LNCaP clone FGC (cell line): ENCODE results near the gene PTBP1.

ENCODE experiments used
- DNase-seq: peaks from one replicate; pipeline ENCODE4 v3.0.0-alpha.2; 2011; ENCODE audit warnings: low read depth
- H3K4me3 ChIP-seq: 2 replicates; pipeline ENCODE4 v1.5.1; 2011; ENCODE audit warnings: mild to moderate bottlenecking, low read depth, low read length, control low read depth
- CTCF ChIP-seq: IDR thresholded peaks from 2 replicates; pipeline ENCODE4 v1.5.1; 2012; ENCODE audit warnings: mild to moderate bottlenecking; ENCODE audit not compliant: control insufficient read depth, insufficient read depth; ENCODE audit errors: extremely low read depth

Gene PTBP1

GRCh38 chr19:796692-797527 is at the start of gene PTBP1:
TSS of gene PTBP1 (plus strand) at chr19:797452. CDS start at chr19:797498, 46 bp downstream.
- DNase-seq = peak; percentile 100
- H3K4me3 ChIP-seq = peak within 1 kb of the TSS; percentile 94
- TF ChIP-seq CTCF = no peak

GRCh38 chr19:748274-748598 is 49.0 kb upstream of the PTBP1 start:
- no peak for TF ChIP-seq CTCF
- DNase-seq = no peak
- no peak overlapping the region for H3K4me3 ChIP-seq

GRCh38 chr19:749811-750210 is 47.4 kb upstream of the PTBP1 start:
- no peak for TF ChIP-seq CTCF
- no peak overlapping the region for H3K4me3 ChIP-seq
- DNase-seq = no peak

- H3K4me3 ChIP-seq = no peak within 1 kb of the TSS
- DNase-seq = no peak
- TF ChIP-seq CTCF = no peak
Measured at GRCh38 chr19:750640-751423, 46.4 kb upstream of the PTBP1 start, which contains the start of gene MISP. TSS of gene MISP (plus strand) at chr19:751112. CDS start at chr19:756947, 5,835 bp downstream.

- no peak overlapping the region for H3K4me3 ChIP-seq
- no peak for TF ChIP-seq CTCF
- DNase-seq = no peak
Measured at GRCh38 chr19:751501-752341, 45.5 kb upstream of the PTBP1 start.

GRCh38 chr19:752652-753517 is 44.4 kb upstream of the PTBP1 start:
- DNase-seq = no peak
- TF ChIP-seq CTCF = no peak
- H3K4me3 ChIP-seq = no peak overlapping the region
